NCI-H774 (cell line): ENCODE results near the gene LDHAL6B.

Experiments used
- DNase-seq: peaks from one replicate; lab custom pipeline; 2025; lab: John Stamatoyannopoulos, UW

LDHAL6B gene

DNA sequence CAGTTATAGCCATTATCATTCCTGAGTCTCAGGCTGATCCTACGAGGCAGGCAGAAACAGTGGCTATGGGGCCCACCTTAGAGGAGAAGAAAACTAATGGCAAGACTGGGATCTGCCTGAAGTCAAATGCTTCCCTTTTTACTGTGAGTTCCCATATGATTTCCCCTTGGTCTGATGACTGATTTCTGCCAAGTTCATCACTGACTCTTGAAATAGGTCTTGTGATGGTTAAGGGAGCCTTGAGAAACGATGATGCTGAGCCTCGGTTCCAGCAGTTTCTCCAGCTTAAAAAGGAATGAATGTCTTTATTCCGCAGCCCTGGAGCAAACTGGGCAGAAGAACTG lies 29.4 kb upstream of the LDHAL6B start:
- DNase-seq = no peak

DNA sequence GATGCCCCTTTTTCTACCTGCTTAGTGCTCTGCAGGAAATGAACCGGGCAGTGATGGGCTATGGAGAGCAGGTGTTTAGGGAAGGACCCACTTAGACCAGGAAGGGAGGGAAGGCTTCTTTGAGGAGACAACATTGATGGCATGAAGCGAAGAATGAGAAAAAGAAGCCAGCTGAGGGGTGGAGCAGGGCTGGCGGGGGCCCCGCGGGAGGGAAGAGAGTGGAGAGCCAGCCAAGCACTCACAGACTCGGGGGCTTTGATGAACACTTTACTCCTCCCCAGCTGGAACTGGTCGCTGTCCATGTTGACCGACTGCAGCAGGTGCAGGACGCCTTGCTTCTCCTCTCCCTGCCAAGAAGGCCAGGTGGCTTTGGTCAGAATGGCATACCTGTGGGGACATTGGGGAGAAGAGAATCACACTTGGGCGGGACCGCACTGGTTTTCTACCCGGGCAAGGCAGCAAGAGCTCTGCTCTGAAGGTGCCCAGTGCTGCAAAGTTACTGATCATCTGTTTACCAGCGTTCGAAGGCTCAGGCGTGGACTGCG lies 28.4 kb upstream of the LDHAL6B start:
- DNase-seq = peak; percentile 54

DNA sequence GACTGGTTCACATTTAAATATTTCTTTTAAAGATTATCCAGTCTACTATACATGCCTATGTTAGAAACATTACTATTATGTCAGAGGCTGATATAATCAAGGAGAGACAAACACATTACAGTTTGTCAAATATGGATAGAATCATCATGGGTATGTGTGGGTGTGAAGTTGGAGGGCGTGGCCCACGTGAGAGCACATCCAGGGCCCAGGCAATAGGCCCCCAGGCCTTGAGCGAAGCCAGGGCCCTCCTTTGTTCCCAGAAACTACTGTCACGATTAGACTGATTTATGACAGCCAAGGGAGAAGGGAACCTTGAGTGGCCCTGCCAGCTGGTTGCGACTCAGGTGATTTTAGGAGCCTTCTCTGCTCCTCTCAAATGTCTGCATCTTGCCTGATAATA lies 26.9 kb upstream of the LDHAL6B start:
- no peak for DNase-seq

DNA sequence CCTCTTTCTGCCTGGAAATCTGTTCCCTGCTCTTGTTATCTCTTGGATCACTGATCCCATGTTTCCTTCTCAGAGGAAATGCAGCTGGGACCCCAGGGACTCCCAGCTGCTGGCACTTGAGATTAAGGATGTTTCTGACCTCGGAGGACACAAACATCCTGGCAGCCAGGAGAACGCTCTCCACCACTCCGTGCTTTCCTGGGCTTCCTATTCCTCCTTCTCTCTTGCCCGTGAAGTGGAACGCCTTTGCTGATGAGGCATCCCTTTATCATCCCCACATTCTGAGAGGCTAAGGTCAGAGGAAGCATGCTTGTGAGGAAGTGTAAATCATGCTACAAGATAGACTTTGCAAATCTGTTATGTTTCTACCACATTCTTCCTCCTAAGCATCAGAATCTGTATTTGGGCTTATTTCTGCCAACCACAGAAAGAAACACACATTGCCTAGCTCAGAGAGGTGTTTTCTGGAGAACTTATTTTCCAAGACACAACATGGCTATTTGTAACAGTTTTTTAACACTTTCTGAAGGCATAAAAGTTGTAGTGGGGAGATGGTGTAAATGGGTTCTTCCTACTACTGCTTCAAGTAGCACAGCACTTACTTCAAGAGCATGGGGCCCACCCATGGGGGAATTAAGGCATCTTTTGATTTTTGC lies 25.6 kb upstream of the LDHAL6B start:
- no peak for DNase-seq

DNA sequence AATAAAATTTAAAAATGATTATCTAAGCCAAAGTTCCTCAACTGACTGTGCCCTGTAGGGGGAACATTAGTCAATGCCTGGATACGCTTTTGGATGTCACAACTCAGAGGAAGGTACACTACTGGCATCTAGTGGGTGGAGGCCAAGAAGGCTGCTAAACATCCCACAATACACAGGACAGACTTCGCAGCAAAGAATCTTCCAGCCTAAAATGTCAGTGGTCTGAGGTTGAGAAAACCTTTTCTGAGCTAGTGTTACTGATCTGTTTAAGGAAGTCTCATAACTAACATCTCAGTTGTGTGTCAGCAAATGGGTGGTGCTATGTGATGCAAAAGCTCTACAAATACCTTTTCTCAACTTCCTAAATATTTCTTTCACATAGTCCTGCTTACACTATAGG lies 20.9 kb upstream of the LDHAL6B start:
- DNase-seq = no peak

DNA sequence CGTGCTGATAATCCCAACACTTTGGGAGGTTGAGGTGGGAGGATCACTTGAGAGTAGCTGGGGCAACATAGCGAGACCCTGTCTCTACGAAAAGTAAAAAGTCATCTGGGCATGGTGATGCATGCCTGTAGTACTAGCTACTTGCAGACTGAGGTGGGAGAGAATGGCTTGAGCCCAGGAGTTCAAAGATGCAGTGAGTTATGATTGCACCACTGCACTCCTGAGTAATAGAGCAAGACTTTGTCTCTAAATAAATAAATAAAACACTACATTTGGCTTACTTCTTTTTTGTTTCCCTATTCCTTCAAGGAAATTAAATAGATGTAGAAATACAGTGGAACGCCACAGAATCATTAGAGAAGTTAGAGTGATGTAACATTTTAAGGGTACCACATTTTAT lies 20.1 kb upstream of the LDHAL6B start:
- no peak for DNase-seq

DNA sequence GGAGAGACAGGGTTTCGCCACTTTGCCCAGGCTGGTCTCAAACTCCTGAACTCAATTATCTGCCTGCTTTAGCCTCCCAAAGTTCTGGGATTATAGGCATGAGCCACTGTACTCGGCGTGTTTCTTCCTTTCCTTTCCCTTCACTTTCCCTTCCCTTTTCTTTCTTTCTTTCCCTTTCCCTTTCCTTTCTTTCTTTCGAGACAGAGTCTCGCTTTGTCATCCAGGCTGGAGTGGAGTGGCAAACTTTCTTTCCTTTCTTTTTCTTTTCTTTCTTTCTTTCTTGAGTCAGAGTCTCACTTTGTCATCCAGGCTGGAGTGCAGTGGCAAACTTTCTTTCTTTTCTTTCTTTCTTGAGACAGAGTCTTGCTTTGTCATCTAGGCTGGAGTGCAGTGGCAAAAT lies 17.4 kb upstream of the LDHAL6B start:
- DNase-seq = no peak

DNA sequence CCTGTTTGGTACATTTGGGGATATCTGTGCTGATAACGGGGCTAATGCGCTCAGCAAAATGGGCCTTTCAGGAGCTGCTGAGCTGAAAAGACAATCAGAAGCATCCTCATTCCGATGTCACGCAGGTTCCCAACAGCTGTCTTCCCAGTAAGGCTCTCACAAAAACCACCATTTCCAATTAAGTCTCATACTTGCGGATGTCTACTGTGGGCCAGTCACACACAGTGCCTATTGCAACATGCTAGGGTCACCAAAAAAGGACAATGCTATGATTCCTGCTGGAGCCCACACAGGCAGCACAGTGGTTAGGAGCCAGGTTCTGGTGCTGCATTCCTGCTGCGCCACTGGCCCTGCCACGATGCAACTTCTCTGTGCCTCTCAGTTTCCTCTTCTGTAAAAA lies 16.4 kb upstream of the LDHAL6B start:
- no peak for DNase-seq

DNA sequence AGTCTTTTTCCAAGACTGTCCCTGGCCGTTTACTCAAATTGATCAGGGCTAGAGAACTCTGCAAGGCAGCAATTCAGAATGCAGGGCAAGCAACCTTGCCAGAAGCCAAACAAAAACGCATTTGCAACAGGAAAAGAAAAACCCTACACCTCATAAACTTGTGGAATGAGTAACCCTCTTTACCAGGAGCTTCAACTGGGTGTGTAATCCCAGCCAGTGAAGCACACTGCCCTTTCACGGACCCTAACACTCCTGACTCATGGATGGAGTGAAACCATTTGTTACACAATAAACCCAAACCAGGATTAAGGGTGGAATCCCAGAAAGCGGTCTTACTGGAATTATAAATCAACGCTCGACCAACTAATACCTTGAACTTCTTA lies 14.8 kb upstream of the LDHAL6B start:
- DNase-seq = no peak

DNA sequence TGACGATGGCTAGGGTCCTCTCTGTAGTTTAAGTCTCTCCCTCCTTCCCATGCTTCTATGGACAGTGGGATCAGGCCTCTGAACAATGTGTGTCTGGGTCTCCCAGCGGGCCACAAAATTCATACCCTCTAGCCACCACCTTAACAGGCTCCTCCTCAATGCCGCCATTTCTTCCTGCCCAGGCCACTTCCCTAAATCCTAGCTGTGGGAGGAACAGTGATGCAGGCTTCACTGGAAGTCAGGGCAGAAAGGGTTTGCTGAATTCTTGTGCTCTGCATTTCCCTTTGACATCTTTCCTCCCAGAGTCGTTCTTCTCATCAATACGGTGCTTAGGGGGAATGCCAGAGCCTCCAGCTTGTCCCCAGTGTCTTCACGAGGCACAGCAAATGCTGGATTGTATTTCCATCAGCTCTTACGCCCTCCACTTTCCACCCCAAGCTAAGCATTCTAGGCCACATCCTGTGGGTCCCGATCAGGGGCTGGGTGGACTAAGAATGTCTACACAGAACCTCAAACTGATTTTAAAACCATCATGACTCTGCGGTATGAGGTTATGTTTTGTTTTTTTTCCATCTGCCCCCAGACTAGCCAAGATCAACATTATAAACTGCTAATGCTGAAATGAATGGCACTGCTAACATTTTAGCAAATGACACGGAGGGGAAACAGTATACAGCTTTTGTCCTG lies 11.9 kb upstream of the LDHAL6B start:
- no peak for DNase-seq

DNA sequence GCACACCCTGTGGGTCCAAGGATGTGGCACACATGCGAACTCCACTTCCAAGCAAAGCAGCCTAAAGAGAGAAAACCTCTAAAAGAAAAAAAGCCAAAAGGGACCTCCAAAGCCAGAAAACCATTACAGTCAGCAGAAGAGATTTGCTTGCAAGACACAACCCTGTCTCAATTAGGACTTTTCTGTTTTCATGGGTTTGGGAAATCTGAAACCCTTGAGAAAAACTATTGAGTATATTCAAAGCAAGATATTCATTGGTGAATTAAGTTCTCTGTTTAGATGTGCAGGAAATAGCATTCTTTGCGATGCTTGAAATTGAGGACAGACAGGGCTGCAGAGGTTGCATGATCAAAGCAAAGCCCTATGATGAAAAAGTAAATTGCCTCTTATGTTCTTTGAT lies 10.2 kb upstream of the LDHAL6B start:
- no peak for DNase-seq

DNA sequence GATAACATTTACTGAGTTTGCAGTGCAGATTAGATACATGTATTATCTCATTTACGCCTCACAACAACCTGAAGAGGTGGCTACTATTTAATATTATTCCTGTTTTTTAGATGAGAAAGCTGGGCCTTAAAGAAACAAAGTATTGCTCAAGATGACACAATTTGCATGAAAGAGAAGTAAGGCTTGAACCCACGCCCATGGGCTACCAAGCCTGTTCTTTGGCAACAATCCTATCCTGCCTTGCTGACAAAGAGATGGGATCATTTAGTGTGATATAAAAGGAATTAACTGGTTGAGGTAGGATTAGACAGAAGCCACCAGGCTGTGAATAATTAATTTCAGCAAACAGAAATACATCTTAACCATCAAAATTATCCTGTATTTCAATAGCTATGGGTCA lies 9.2 kb upstream of the LDHAL6B start:
- DNase-seq = no peak

DNA sequence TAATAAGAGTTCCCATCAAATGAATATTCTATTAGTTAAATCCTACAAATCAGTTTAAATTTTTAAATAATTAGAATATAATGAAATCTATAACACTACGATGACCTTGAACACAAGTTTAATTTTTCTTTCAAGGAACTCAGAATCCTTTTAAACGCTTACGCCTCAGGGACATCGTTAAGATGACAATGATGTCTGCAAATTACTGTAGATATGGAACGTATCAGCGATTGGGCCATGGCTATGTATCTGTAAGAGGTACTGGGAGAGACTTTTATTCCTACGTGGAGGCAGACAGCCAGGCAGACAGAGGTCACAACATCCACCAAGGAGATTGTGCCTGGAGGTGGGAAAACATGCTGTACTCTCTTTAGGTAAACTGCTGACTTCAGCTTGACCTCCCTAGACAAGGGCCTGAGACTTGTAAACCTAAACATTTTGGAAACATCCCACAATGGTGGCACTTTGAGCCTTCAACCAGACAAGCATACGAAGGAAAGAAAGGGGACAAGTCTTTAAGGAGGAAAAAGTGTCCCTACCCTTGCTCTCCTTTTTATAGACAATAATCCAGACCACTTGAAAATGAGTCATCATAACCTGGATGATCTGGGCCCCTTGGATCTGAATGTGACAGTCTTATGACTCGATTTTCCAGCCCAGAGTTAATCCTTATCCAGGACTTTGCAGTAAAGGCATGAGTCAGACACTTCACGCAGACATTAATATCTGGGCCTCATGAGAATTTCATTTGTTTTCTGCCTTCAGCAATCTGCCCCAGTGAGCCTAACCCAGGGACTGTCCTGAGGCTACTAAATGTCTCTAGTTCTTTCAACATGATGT lies 6.8 kb upstream of the LDHAL6B start:
- no peak for DNase-seq

DNA sequence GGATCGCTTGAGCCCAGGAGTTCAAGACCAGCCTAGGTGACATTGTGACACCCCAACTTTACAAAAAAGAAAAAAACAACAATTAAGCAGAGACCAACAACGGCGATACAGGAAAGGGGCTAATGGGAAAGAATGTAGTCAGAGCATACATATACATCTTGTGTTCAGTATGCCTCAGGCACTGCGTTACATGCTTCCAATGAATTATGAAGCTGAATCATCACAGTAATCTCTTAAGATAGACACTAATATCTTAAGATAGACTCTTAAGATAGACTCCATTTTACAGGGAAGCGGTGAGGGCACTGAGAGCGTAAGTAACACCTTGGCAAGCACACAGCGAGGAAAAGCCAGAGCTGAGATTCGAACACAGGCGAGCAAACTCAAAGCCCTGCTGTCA lies 6.1 kb upstream of the LDHAL6B start:
- no peak for DNase-seq

DNA sequence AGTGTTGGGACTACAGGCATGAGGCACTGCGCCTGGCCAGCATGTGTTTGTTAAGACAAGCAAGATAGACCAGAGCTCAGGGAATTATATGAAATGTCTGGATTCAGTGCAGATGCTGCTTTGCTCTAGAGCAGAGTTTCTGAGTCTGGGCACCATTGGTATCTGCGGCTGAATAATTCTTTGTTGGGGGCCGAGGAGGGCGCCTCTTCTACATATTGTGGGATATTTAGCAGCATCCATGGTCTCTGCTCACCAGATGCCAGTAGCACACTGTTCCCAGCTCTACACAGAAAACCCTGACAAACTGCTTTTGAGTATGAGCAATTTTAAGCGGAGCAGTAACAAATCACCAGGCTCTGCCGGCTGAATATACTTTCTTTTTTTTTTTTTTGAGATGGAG lies 3.6 kb upstream of the LDHAL6B start:
- DNase-seq = no peak

DNA sequence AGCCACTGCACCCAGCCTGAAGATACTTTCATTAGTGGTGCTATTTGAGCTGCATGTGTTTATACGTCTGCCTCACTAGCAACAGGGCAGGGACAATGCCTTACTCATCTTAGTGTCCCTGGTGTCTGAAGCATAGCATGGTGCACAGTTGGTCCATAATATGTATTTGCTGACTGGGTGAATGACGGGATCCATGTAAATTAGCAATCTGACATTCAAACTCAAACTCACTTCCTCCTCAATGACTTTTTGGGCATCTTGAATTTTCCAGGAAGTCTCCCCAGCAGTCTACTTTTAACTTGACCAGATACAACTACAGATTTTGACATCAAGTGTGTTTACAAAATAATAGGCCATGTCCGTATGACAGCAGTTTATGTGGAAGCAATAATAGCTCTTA lies 3.0 kb upstream of the LDHAL6B start:
- DNase-seq = no peak

DNA sequence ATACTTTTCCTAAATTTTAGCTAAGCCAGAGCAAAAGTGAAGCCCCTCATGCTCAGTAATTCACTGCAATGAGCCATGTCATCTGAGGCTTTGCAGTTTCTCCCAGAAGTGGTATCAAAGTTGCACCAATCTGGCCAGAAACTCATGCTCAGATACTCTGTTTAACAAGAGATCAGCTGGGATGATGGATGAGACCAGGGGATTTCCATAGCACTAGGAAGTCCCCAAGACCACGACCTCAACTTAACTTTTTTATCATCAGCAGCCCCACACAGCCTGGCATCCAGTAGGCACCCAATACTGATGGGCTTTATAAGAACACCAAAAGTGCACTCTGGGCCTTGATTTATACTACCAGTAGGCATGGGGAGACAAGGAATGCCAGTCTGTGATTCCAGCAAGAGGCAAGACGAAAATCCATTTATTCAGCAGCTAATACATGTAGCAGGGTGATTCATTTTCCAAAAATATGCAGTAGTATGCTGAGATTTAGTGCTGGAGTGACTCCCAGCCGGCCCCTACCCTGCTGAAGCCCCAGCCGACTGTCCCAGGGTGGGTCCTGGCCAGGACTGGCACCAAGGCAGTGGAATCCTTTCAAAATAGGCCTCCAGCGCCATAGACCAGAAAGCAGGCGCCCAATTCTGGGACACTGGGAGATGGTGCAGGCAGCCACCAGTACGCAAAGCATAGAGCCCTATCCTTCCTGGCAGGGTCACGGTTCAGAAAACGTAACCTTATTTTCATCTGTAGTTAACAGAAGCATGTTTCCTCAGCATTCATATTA lies 612 bp upstream of the LDHAL6B start:
- DNase-seq = no peak

DNA sequence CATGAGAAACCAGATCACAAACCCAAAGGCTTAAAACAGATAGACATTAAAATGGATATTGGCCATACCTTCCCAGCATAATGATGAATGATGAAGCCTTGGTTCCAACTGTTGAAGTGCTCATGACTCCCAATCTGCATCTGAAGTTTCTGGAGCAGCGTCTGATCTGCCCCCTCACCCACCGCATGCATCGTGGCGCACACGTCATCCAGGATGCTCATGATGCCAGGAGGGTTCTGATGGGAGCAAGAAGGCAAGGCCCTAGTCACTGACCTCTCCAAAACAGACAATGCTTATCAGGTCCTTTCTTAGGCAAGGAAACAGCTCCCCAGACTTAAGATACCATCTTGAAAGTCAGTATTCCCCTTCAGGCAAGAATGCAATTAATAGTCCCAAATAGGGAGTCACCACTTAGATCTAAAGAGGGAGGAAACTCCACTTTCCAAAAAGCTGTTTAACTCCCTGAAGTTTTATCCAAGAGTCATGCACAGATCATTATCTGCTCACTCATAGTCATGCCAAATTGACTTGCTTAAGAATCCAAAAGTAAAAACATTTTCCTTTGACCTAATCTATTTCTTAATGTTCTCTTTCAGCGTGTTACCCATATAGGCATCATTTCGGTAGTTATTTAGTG lies 2.1 kb downstream of the LDHAL6B start:
- no peak for DNase-seq

DNA sequence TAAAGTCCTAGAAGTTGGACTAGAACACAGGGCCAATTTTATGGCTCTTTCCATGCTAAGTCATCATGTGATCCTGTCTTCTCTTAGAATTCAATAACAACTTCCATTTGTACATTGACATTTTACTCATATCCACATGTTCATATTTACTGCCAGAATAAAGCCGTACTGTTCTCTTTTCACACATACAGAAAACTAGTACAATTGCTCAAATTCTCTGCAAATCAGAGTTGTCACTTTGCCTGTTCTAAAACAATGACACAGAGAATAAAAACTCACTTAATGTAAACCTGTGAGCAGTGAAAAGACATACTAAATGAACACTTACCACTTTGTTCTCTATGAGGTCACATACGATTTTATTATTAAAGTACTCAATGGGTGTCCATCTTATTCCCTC lies 3.5 kb downstream of the LDHAL6B start:
- DNase-seq = no peak

DNA sequence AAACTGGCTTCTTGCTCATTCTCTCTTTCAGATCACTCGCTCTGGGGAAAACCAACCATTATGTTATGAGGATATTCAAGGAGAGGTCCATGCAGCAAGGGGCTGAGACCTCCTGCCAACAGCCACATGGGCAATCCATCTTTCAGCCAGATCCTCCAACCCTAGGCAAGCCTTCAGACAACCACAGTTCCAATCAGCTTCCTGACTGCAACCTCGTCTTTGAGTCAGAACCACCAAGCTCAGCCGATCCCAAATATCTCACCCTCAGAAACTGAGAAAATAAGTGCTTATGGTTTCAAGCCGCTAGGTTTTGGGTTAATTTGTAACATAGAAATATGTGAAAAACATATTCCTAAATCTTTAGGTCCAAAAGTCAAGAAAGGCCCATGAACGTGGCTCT lies 10.3 kb downstream of the LDHAL6B start:
- DNase-seq = no peak

DNA sequence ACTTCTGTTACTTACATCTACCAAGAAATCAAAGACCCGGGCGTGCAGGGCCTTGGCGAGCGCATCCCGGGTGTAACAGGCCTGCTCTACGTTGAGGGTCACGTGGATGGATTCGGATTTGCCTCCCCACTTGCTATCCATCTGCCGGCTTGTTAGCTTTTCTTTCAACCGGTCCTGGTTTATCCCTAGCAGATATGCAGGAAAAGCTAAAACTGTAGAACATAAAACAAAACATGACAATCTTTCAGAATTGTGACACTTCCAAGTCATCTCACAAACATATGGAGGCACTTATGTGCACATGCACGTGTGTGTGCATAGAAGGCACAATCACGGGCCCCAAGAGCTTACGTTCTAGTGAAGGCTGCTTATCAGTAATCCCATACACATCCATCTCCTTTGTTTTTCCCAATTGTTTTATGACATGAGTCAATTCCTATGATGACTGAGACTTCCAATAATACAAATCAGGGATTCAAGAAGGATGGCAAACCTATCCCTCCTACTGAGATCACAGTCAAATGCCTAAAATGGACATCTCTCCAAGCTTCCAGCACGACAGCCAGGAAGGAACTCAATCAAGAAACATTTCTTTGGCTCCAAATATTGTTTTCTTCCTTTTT lies 11.3 kb downstream of the LDHAL6B start:
- DNase-seq = no peak
